ENCODE data around the gene TNIP2. TPM values are rescaled to one million over a fixed set of nuclear protein-coding genes. Genes with fewer than 3 reads are reported as not detected.

TNIP2 gene
- total and polyA plus RNA-seq, 12 donors: 12.6 to 33.7 (median 18.4) TPM

DNA sequence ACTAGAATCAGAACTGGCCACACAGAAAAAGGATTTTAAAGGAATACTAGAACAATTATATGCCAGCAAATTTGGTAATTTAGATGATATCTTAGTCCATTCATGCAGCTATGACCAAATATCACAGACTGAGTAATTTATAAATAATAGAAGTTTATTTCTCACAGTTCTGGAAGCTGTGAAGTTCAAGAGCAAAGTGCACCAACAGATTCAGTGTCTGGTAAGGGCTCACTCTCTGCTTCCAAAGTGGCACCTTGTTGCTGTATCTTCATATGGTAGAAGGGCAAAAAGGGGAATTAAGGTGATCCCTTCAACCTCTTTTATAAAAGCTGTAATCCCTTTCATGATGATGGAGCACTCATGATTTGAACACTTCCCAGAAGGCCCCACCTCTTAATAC lies 20.3 kb downstream of the TNIP2 start:
- no peak overlapping the region for H3K27ac ChIP-seq
- ATAC-seq (no peak), DNase-seq (no peak)
- intact Hi-C loops (cut with DNase I): no loop called here
- H3K36me3 ChIP-seq: peaks cover 0 to 41% (median 23%) of the 10 kb centered on the region in 9 donors
- H3K27me3 ChIP-seq: no peaks in the 10 kb centered on the region
- peaks cover 0 to 6% (median 0%) of the 10 kb centered on the region in 9 donors for H3K4me1 ChIP-seq
- TF ChIP-seq, protein P1, sequence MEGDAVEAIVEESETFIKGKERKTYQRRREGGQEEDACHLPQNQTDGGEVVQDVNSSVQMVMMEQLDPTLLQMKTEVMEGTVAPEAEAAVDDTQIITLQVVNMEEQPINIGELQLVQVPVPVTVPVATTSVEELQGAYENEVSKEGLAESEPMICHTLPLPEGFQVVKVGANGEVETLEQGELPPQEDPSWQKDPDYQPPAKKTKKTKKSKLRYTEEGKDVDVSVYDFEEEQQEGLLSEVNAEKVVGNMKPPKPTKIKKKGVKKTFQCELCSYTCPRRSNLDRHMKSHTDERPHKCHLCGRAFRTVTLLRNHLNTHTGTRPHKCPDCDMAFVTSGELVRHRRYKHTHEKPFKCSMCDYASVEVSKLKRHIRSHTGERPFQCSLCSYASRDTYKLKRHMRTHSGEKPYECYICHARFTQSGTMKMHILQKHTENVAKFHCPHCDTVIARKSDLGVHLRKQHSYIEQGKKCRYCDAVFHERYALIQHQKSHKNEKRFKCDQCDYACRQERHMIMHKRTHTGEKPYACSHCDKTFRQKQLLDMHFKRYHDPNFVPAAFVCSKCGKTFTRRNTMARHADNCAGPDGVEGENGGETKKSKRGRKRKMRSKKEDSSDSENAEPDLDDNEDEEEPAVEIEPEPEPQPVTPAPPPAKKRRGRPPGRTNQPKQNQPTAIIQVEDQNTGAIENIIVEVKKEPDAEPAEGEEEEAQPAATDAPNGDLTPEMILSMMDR (IDR thresholded peaks at IDR 0.05): no peak
- peaks cover 0 to 20% (median 0%) of the 10 kb centered on the region in 11 donors for H3K9me3 ChIP-seq
- H3K4me3 ChIP-seq: no peak overlapping the region

DNA sequence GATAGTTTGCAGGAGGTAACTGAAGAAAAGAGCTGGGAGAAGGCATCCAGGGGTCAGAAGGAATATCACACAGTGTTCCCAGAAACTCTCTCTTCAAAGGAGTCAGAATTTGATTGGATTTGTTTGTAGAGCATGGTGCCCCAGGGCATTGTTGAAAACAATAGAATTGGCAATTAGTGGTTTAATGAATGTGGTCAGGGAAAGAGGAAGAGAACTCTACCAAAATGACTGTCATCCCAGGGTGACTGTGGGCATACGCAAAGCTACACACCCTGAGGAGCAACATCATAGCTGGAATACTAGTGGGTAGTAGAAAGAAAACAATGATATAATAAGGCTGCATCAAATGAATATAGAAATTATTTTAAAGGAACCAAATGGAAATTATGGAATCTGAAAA lies 21.5 kb downstream of the TNIP2 start:
- intact Hi-C loops (cut with DNase I): no loop called here
- Histone ChIP-seq H3K9me3 (peaks cover 0 to 20% (median 0%) of the 10 kb centered on the region in 11 donors), H3K27ac (no peak overlapping the region), H3K27me3 (no peaks in the 10 kb centered on the region), H3K4me3 (no peak overlapping the region), H3K36me3 (peaks cover 0 to 46% (median 23%) of the 10 kb centered on the region in 9 donors), H3K4me1 (peaks cover 0 to 6% (median 0%) of the 10 kb centered on the region in 9 donors)
- TF ChIP-seq, protein P1 (IDR thresholded peaks at IDR 0.05): no peak
- no peak for DNase-seq
- 84 to 89% methylated on average over 1 of the region's 1 CpG for WGBS, 2 donors
- ATAC-seq: no peak

DNA sequence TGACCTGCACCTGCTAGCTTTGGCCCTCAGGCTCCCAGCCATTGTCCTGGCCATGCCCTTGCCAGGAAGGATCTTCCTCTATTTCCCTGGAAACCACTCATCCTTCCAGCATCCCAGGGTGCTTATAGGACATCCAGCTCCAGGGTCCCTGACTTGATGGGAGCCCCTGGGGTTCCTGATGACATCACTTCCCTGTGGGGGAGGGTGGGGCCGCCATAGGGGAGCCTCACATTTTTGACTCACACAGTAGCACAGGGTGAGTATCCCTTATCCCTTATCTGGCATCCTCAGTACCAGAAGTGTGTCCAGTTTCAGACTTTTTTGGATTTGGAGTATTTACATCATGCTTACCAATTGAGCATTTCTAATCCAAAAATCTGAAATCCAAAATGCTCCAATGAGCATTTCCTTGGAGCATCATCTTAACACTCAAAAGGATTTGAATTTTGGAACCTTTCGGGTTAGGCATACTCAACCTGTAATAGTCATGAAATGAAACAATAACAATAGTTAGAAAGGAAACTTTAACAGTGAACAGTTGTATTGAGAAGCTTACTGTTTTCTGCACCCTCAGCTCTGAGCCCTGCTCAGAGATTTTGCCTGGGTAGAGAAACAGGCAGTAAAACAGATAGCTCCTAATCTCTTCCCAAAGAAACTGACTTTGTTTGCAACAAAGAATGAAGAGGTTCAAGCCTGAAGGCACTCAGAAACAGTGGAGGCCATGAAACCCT lies 22.1 kb downstream of the TNIP2 start:
- Histone ChIP-seq H3K36me3 (peaks cover 0 to 52% (median 23%) of the 10 kb centered on the region in 9 donors), H3K4me3 (no peak overlapping the region), H3K27me3 (no peaks in the 10 kb centered on the region), H3K4me1 (peaks cover 0 to 6% (median 0%) of the 10 kb centered on the region in 9 donors), H3K9me3 (peaks cover 0 to 20% (median 0%) of the 10 kb centered on the region in 11 donors), H3K27ac (no peak overlapping the region)
- 79 to 87% methylated on average over 2 of the region's 2 CpGs for WGBS, 2 donors
- DNase-seq: no peak
- intact Hi-C loops (cut with DNase I): no loop called here
- TF ChIP-seq, protein P1 (IDR thresholded peaks at IDR 0.05): no peak
- peak in 1 of 8 donors; percentile 21 for ATAC-seq

- peaks cover 0 to 20% (median 0%) of the 10 kb centered on the region in 11 donors for H3K9me3 ChIP-seq
- no peaks in the 10 kb centered on the region for H3K27me3 ChIP-seq
- no peak overlapping the region for H3K27ac ChIP-seq
- peak in 4 of 8 donors; percentile 8 to 54 (median 26) for ATAC-seq
- DNase-seq: no peak
- TF ChIP-seq, protein P1 (IDR thresholded peaks at IDR 0.05): no peak
- intact Hi-C loops (cut with DNase I): no loop called here
- 87 to 90% methylated on average over 21 of the region's 21 CpGs for WGBS, 2 donors
- peaks cover 0 to 6% (median 0%) of the 10 kb centered on the region in 9 donors for H3K4me1 ChIP-seq
- peaks cover 0 to 57% (median 23%) of the 10 kb centered on the region in 9 donors for H3K36me3 ChIP-seq
- H3K4me3 ChIP-seq: no peak overlapping the region
These were observed 22.9 kb downstream of the TNIP2 start for GRCh38 chr4:2733001-2733843.
